DOHH2 (cell line): ENCODE results near the gene ODAD3.

Experiments
- EZH2phosphoT487 ChIP-seq: fragments of 200-600 bp; sonication (generic); IDR thresholded peaks from 2 replicates; pipeline ENCODE4 v1.6.1; 2017; ENCODE audit warnings: borderline replicate concordance, mild to moderate bottlenecking, antibody characterized with exemption, low read length, moderate library complexity, mixed read lengths
- TF ChIP-seq, protein P1 (sequence below): fragments of 200-600 bp; sonication (generic); IDR thresholded peaks from one replicate; pipeline ENCODE4 v1.5.1; 2014; ENCODE audit warnings: antibody characterized with exemption, mild to moderate bottlenecking, low read depth, low read length; ENCODE audit not compliant: poor library complexity, severe bottlenecking

DNA sequence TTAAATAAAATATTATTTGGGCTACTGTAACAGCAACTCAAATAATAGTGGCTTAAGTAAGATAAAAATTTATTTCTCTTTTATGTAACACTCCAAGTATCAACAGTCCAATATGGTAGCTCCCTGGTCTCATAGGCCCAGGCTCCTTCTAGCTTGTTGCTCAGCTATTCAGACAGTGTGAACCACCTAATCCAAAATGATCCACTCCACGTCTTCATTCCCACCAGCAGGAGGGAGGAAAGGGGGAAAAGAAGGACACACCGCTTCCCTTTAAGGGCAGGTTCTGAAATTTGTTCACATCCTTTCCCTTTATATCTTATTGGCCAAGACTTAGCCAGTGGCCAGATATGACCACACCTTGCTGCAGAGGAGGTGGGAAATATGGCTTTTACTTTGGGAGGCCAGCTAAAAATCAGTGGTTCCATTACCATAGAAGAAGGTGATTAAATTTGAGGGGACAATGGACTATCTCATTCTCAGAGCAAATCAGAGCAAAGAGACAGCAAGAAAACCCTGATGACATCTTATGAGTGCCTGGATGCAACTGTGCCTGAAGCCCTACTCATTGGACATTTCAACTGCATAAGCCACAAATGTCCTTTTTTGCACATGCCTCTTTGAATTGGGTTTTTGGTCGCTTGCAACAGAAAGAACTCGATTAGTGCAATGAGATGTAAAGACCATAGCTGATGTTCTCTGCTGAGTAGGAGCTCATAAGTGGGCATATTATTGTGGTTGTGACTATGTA is 43.8 kb downstream of the ODAD3 start:
- no peak for TF ChIP-seq EZH2phosphoT487
- TF ChIP-seq, protein P1, sequence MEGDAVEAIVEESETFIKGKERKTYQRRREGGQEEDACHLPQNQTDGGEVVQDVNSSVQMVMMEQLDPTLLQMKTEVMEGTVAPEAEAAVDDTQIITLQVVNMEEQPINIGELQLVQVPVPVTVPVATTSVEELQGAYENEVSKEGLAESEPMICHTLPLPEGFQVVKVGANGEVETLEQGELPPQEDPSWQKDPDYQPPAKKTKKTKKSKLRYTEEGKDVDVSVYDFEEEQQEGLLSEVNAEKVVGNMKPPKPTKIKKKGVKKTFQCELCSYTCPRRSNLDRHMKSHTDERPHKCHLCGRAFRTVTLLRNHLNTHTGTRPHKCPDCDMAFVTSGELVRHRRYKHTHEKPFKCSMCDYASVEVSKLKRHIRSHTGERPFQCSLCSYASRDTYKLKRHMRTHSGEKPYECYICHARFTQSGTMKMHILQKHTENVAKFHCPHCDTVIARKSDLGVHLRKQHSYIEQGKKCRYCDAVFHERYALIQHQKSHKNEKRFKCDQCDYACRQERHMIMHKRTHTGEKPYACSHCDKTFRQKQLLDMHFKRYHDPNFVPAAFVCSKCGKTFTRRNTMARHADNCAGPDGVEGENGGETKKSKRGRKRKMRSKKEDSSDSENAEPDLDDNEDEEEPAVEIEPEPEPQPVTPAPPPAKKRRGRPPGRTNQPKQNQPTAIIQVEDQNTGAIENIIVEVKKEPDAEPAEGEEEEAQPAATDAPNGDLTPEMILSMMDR, result no peak
